RWPE1 (cell line): ENCODE results near the gene PRSS57.
"Not testable (repeated sequence)": the region's sequence is repeated elsewhere in the genome, so short reads cannot be mapped to it uniquely, and the experiment has no call there.

Source experiments
- CTCF ChIA-PET: fragments of 350-600 bp; sonication (Branson Sonifier 250); formaldehyde crosslinking; extraction: SDS; loops from one replicate; lab custom pipeline; 2021; lab: Yijun Ruan, JAX
- POLR2A ChIA-PET: fragments of 400-600 bp; formaldehyde crosslinking; extraction: SDS; loops from one replicate; lab custom pipeline; 2020; ENCODE audit warnings: antibody characterized with exemption; ENCODE audit not compliant: low non-redundant PET; lab: Yijun Ruan, JAX
- DNase-seq: peaks from one replicate; pipeline ENCODE4 v3.0.0; 2012; ENCODE audit warnings: low spot score
- H3K27ac ChIP-seq: fragments of 450-650 bp; 2 replicates; pipeline ENCODE4 v1.5.1; 2017
- CTCF ChIP-seq: fragments of 450-650 bp; conservative IDR thresholded peaks from 2 replicates; pipeline ENCODE4 v1.5.1; 2017; ENCODE audit warnings: low read depth, mild to moderate bottlenecking

PRSS57 gene

GRCh38 chr19:729965-730668, 34.9 kb upstream of the PRSS57 start:
- DNase-seq, result no peak
- TF ChIP-seq CTCF, result no peak
- POLR2A ChIA-PET, result no interaction called here
- no peak overlapping the region for H3K27ac ChIP-seq
- CTCF ChIA-PET, result interaction anchor here (0.7 kb wide), 1 partner anchor 27 kb away, joined by 3 read pairs; no protein-coding TSS in a partner anchor

GRCh38 chr19:729564-729963, 34.3 kb upstream of the PRSS57 start:
- H3K27ac ChIP-seq, DNase-seq, POLR2A ChIA-PET, CTCF ChIA-PET: not testable (repeated sequence)

- ChIA-PET POLR2A (no interaction called here), CTCF (no interaction called here)
Observed at GRCh38 chr19:728011-728410, 32.8 kb upstream of the PRSS57 start.

GRCh38 chr19:726993-727956, 32.0 kb upstream of the PRSS57 start:
- POLR2A ChIA-PET, result no interaction called here
- no peak for DNase-seq
- CTCF ChIA-PET, result no interaction called here
- no peak overlapping the region for H3K27ac ChIP-seq
- TF ChIP-seq CTCF, result no peak

More at GRCh38 chr19:728011-728410, 32.8 kb upstream of the PRSS57 start:
- DNase-seq, result no peak
- H3K27ac ChIP-seq, result no peak overlapping the region
- TF ChIP-seq CTCF, result no peak

GRCh38 chr19:725461-726089, 30.3 kb upstream of the PRSS57 start:
- POLR2A ChIA-PET, result no interaction called here
- TF ChIP-seq CTCF, result no peak
- DNase-seq, result no peak
- H3K27ac ChIP-seq, result no peak overlapping the region
- CTCF ChIA-PET, result no interaction called here

- DNase-seq, result no peak
- TF ChIP-seq CTCF, result no peak
- ChIA-PET CTCF (no interaction called here), POLR2A (no interaction called here)
- no peak overlapping the region for H3K27ac ChIP-seq
Observed at GRCh38 chr19:723714-724113, 28.5 kb upstream of the PRSS57 start.
